ENCODE measurements around the gene BRICD5.
"Not testable (repeated sequence)": the region's sequence is repeated elsewhere in the genome, so short reads cannot be mapped to it uniquely, and the experiment has no call there.

The BRICD5 gene

GRCh38 chr16:2210386-2211365, at the start of gene BRICD5:
BRICD5 (minus strand) TSS chr16:2210863; CDS start chr16:2210833, 30 bp downstream.
- no peak for DNase-seq (ENCODE audit: low spot score)
- no peak for FAIRE-seq

- no peak for FAIRE-seq
- DNase-seq (ENCODE audit: low spot score) = no peak
Observed at GRCh38 chr16:2260250-2260649, 49.6 kb upstream of the BRICD5 start.

- DNase-seq (ENCODE audit: low spot score); FAIRE-seq: not testable (repeated sequence)
Observed at GRCh38 chr16:2258530-2258929, 47.9 kb upstream of the BRICD5 start.

- no peak for FAIRE-seq
Observed at GRCh38 chr16:2257726-2258125, 47.1 kb upstream of the BRICD5 start.

GRCh38 chr16:2256531-2257140, 46.0 kb upstream of the BRICD5 start:
- no peak for FAIRE-seq
- DNase-seq (ENCODE audit: low spot score) = no peak

More at GRCh38 chr16:2257726-2258125, 47.1 kb upstream of the BRICD5 start:
- no peak for DNase-seq (ENCODE audit: low spot score)

- no peak for FAIRE-seq
- no peak for DNase-seq (ENCODE audit: low spot score)
Observed at GRCh38 chr16:2253293-2253692, 42.6 kb upstream of the BRICD5 start.

- DNase-seq (ENCODE audit: low spot score) (no peak), FAIRE-seq (no peak)
Observed at GRCh38 chr16:2252806-2253148, 42.1 kb upstream of the BRICD5 start.

GRCh38 chr16:2251296-2252111, 40.8 kb upstream of the BRICD5 start, which contains the start of gene ECI1:
ECI1 (minus strand) TSS chr16:2251587; CDS start chr16:2251566, 21 bp downstream.
- DNase-seq (ENCODE audit: low spot score) (peak; percentile 99), FAIRE-seq (peak; percentile 97)

GRCh38 chr16:2250652-2251295, 40.1 kb upstream of the BRICD5 start:
- no peak for FAIRE-seq
- DNase-seq (ENCODE audit: low spot score) = no peak

GRCh38 chr16:2246301-2246885, 35.7 kb upstream of the BRICD5 start:
- FAIRE-seq (no peak), DNase-seq (ENCODE audit: low spot score) (no peak)

- FAIRE-seq (no peak), DNase-seq (ENCODE audit: low spot score) (no peak)
Observed at GRCh38 chr16:2244926-2245795, 34.5 kb upstream of the BRICD5 start.

GRCh38 chr16:2244301-2244700, 33.6 kb upstream of the BRICD5 start:
- FAIRE-seq (no peak), DNase-seq (ENCODE audit: low spot score) (no peak)

GRCh38 chr16:2243781-2244180, 33.1 kb upstream of the BRICD5 start:
- no peak for DNase-seq (ENCODE audit: low spot score)
- no peak for FAIRE-seq

GRCh38 chr16:2243031-2243528, 32.4 kb upstream of the BRICD5 start:
- FAIRE-seq (no peak), DNase-seq (ENCODE audit: low spot score) (no peak)

GRCh38 chr16:2242598-2242997, 31.9 kb upstream of the BRICD5 start:
- FAIRE-seq (no peak), DNase-seq (ENCODE audit: low spot score) (no peak)

GRCh38 chr16:2240331-2240730, 29.7 kb upstream of the BRICD5 start:
- not testable (repeated sequence) for DNase-seq (ENCODE audit: low spot score); FAIRE-seq

GRCh38 chr16:2238838-2239675, 28.4 kb upstream of the BRICD5 start:
- FAIRE-seq (no peak), DNase-seq (ENCODE audit: low spot score) (no peak)

- FAIRE-seq (no peak), DNase-seq (ENCODE audit: low spot score) (no peak)
Observed at GRCh38 chr16:2238150-2238837, 27.6 kb upstream of the BRICD5 start.

Measured in urothelium cell line (cell line).